A673 (cell line): ENCODE measurements around the gene R3HDM4. TPM values are rescaled to one million over a fixed set of nuclear protein-coding genes. Genes with fewer than 3 reads are reported as not detected.
A peak's percentile ranks its signal among the peaks of the same experiment; 100 is the strongest.
"Not testable (repeated sequence)": the region's sequence is repeated elsewhere in the genome, so short reads cannot be mapped to it uniquely, and the experiment has no call there.

ENCODE experiments used
- BruUV-seq: library from RNA; stranded (reverse); fragments of 400-500 nt; replicated peaks from 2 replicates; lab custom pipeline; 2021; lab: Mats Ljungman, UMichigan
- CTCF ChIA-PET: fragments of 300-600 bp; sonication (Branson Sonifier 250); formaldehyde crosslinking; loops from one replicate; lab custom pipeline; 2022; ENCODE audit warnings: antibody characterized with exemption; lab: Charles Lee
- POLR2A ChIA-PET: fragments of 300-600 bp; sonication (Branson Sonifier 250); formaldehyde crosslinking; loops from one replicate; lab custom pipeline; 2022; ENCODE audit warnings: antibody characterized with exemption; ENCODE audit not compliant: low non-redundant PET; lab: Charles Lee
- DNase-seq: peaks from one replicate; pipeline ENCODE4 v3.0.0-alpha.2; 2015; ENCODE audit warnings: low spot score
- H3K27ac ChIP-seq: fragments of 200-600 bp; sonication (generic); 2 replicates; pipeline ENCODE4 v1.5.1; 2016; ENCODE audit warnings: mixed run types, low read depth, mild to moderate bottlenecking, mixed read lengths, antibody characterized with exemption, low read length; ENCODE audit not compliant: poor library complexity, severe bottlenecking
- H3K27me3 ChIP-seq: fragments of 200-600 bp; sonication (generic); replicated peaks from 2 replicates; pipeline ENCODE4 v1.6.1; 2017; ENCODE audit warnings: mixed run types, low read depth, mild to moderate bottlenecking, mixed read lengths, antibody characterized with exemption, low read length; ENCODE audit not compliant: insufficient read depth, poor library complexity
- H3K36me3 ChIP-seq: fragments of 200-600 bp; sonication (generic); 2 replicates; pipeline ENCODE4 v1.6.1; 2016; ENCODE audit warnings: mixed run types, mild to moderate bottlenecking, mixed read lengths, antibody characterized with exemption, low read length; ENCODE audit not compliant: insufficient read depth, poor library complexity, severe bottlenecking
- H3K4me1 ChIP-seq: fragments of 200-600 bp; sonication (generic); 2 replicates; pipeline ENCODE4 v1.6.1; 2017; ENCODE audit warnings: mixed run types, mild to moderate bottlenecking, mixed read lengths, antibody characterized with exemption, low read length; ENCODE audit not compliant: insufficient read depth, poor library complexity, severe bottlenecking
- H3K4me3 ChIP-seq: fragments of 200-600 bp; sonication (generic); 2 replicates; pipeline ENCODE4 v1.5.1; 2016; ENCODE audit warnings: low read depth, mixed run types, mild to moderate bottlenecking, mixed read lengths, low read length; ENCODE audit not compliant: poor library complexity, severe bottlenecking
- H3K9me3 ChIP-seq: fragments of 200-600 bp; sonication (generic); 2 replicates; pipeline ENCODE4 v1.6.1; 2016; ENCODE audit warnings: mixed run types, low read depth, mild to moderate bottlenecking, mixed read lengths, antibody characterized with exemption, low read length; ENCODE audit not compliant: poor library complexity, severe bottlenecking
- CTCF ChIP-seq: fragments of 300-800, 200-600 bp; sonication (generic); conservative IDR thresholded peaks from 2 replicates; pipeline ENCODE4 v1.5.1; 2017; ENCODE audit warnings: low read depth, mild to moderate bottlenecking, antibody characterized with exemption, low read length, moderate library complexity, mixed read lengths
- EZH2 ChIP-seq: fragments of 200-600 bp; sonication (generic); IDR thresholded peaks from 2 replicates; pipeline ENCODE4 v1.6.1; 2017; ENCODE audit warnings: borderline replicate concordance, low read depth, mild to moderate bottlenecking, mixed read lengths, antibody characterized with exemption, low read length; ENCODE audit not compliant: poor library complexity, severe bottlenecking
- intact Hi-C: fragments of 100-400 bp; cut with micrococcal nuclease; formaldehyde crosslinking; loops from one replicate; pipeline ENCODE4 v1.10.0; 2022; ENCODE audit not compliant: unreplicated experiment
- total RNA-seq: library from RNA; stranded (reverse); gene quantifications from 2 replicates; pipeline ENCODE4 v1.2.3, GENCODE V29; 2021

R3HDM4 gene
- total RNA-seq, 1 experiment from 2014 or later = 39.3 TPM

- H3K36me3 ChIP-seq = peaks cover 21% of the 10 kb centered on the region
- peak within 1 kb of the TSS; percentile 82 for H3K4me3 ChIP-seq
- no peaks in the 10 kb centered on the region for H3K9me3 ChIP-seq
- BruUV-seq = no TSS peak
- no peaks in the 10 kb centered on the region for H3K27me3 ChIP-seq
- CTCF ChIA-PET = no interaction called here
- TF ChIP-seq EZH2 (no peak), CTCF (no peak)
- H3K27ac ChIP-seq = peak within 1 kb of the TSS; percentile 98
- DNase-seq = peak; percentile 95
- H3K4me1 ChIP-seq = no peaks in the 10 kb centered on the region
- POLR2A ChIA-PET = interaction anchor here (1.0 kb wide), 1 partner anchor 100 kb away, joined by 3 read pairs; no protein-coding TSS in a partner anchor
- intact Hi-C loops = no loop called here
These were observed 19.9 kb downstream of the R3HDM4 start, which contains the start of the genes MED16 and RNU6-9 for GRCh38 chr19:892894-893689. Gene MED16, minus strand, starts transcription at chr19:893187. Its CDS starts 2,056 bp downstream, at chr19:891131. Gene RNU6-9, plus strand, starts transcription at chr19:893484.

- TF ChIP-seq EZH2 = no peak
- TF ChIP-seq CTCF = no peak
- DNase-seq = peak; percentile 52
- intact Hi-C loops = no loop called here
- Histone ChIP-seq H3K27ac (peak overlapping the region; percentile 98), H3K4me3 (peak overlapping the region; percentile 82), H3K27me3 (no peaks in the 10 kb centered on the region), H3K4me1 (no peaks in the 10 kb centered on the region), H3K9me3 (no peaks in the 10 kb centered on the region), H3K36me3 (peaks cover 24% of the 10 kb centered on the region)
- BruUV-seq = no TSS peak
- ChIA-PET POLR2A (no interaction called here), CTCF (no interaction called here)
These were observed 20.7 kb downstream of the R3HDM4 start for GRCh38 chr19:892243-892893.

- intact Hi-C loops, H3K4me1 ChIP-seq, POLR2A ChIA-PET, BruUV-seq, H3K9me3 ChIP-seq, CTCF ChIA-PET, DNase-seq, H3K27me3 ChIP-seq: not testable (repeated sequence)
- peaks cover 24% of the 10 kb centered on the region for H3K36me3 ChIP-seq
- peak overlapping the region; percentile 82 for H3K4me3 ChIP-seq
- peak overlapping the region; percentile 98 for H3K27ac ChIP-seq
These were observed 21.4 kb downstream of the R3HDM4 start for GRCh38 chr19:891421-892200.
